Naive thymus-derived CD4-positive, alpha-beta T cell (primary cell): ENCODE data around the gene OTULIN. TPM values are rescaled to one million over a fixed set of nuclear protein-coding genes. Genes with fewer than 3 reads are reported as not detected.

ENCODE experiments used
- ATAC-seq: fragments of 150-1000 bp; cut with Tn5 transposase; 2 replicates; pipeline ENCODE4 v1.10.0; 2021; ENCODE audit warnings: mild to moderate bottlenecking, moderate library complexity
- CTCF ChIA-PET: fragments of 350-600 bp; sonication (Branson Sonifier 250); formaldehyde crosslinking; loops from one replicate; lab custom pipeline; 2021; ENCODE audit warnings: antibody characterized with exemption; lab: Charles Lee
- POLR2A ChIA-PET: fragments of 350-600 bp; sonication (Branson Sonifier 250); formaldehyde crosslinking; loops from one replicate; lab custom pipeline; 2021; ENCODE audit warnings: antibody characterized with exemption, inconsistent platforms; lab: Charles Lee
- DNase-seq, 9 donors: peaks; one replicate each; pipeline versions ENCODE4 v3.0.0 to v3.0.0-alpha.2; 2020 to 2022; ENCODE audit warnings: mixed read lengths in 1 of 9
- H3K27ac ChIP-seq: one replicate; pipeline ENCODE4 v1.7.0; 2013; ENCODE audit warnings: mild to moderate bottlenecking, low read depth, low read length, moderate library complexity
- H3K27me3 ChIP-seq, 2 donors: one replicate each; pipeline ENCODE4 v1.7.0; 2013; ENCODE audit warnings: low read length in 2 of 2, mild to moderate bottlenecking in 2 of 2, moderate library complexity in 2 of 2; ENCODE audit not compliant: control insufficient read depth in 2 of 2, insufficient read depth in 2 of 2
- H3K36me3 ChIP-seq, 3 experiments: 1 replicate in 2 of 3; 2 replicates in 1 of 3; pipeline ENCODE4 v1.7.0; 2013; ENCODE audit warnings: low read length in 3 of 3, mild to moderate bottlenecking in 3 of 3, moderate library complexity in 1 of 3; ENCODE audit not compliant: insufficient read depth in 3 of 3, control insufficient read depth in 2 of 3
- H3K4me1 ChIP-seq, 2 donors: one replicate each; pipeline ENCODE4 v1.7.0; 2013; ENCODE audit warnings: low read length in 2 of 2, mild to moderate bottlenecking in 2 of 2, moderate library complexity in 1 of 2; ENCODE audit not compliant: control insufficient read depth in 2 of 2, insufficient read depth in 2 of 2
- H3K4me3 ChIP-seq: 2 replicates; pipeline ENCODE4 v1.7.0; 2013; ENCODE audit warnings: mild to moderate bottlenecking, low read length
- H3K9me3 ChIP-seq, 3 experiments: 1 replicate in 2 of 3; 2 replicates in 1 of 3; pipeline ENCODE4 v1.7.0; 2013; ENCODE audit warnings: low read length in 3 of 3; ENCODE audit not compliant: control insufficient read depth in 2 of 3
- H3K27ac Mint-ChIP-seq, 9 donors: one replicate each; pipeline ENCODE4 v1.8.0; 2020 to 2022; ENCODE audit warnings: mixed read lengths in 9 of 9, mild to moderate bottlenecking in 8 of 9, moderate library complexity in 5 of 9, inconsistent platforms in 2 of 9
- H3K27me3 Mint-ChIP-seq, 5 donors: one replicate each; pipeline ENCODE4 v1.8.0; 2021 to 2022; ENCODE audit warnings: mixed read lengths in 5 of 5, mild to moderate bottlenecking in 1 of 5
- H3K36me3 Mint-ChIP-seq, 5 donors: one replicate each; pipeline ENCODE4 v1.8.0; 2020 to 2022; ENCODE audit warnings: mixed read lengths in 5 of 5, mild to moderate bottlenecking in 3 of 5, inconsistent platforms in 1 of 5
- H3K4me1 Mint-ChIP-seq, 7 donors: one replicate each; pipeline ENCODE4 v1.8.0; 2020 to 2022; ENCODE audit warnings: mixed read lengths in 7 of 7, mild to moderate bottlenecking in 3 of 7, inconsistent platforms in 1 of 7
- H3K4me3 Mint-ChIP-seq, 10 donors: one replicate each; pipeline ENCODE4 v1.8.0; 2020 to 2022; ENCODE audit warnings: mild to moderate bottlenecking in 10 of 10, mixed read lengths in 10 of 10, moderate library complexity in 6 of 10, inconsistent platforms in 2 of 10
- H3K9me3 Mint-ChIP-seq, 11 donors: one replicate each; pipeline ENCODE4 v1.8.0; 2020 to 2022; ENCODE audit warnings: mixed read lengths in 11 of 11, mild to moderate bottlenecking in 4 of 11, inconsistent platforms in 1 of 11, moderate library complexity in 1 of 11
- intact Hi-C, 2 donors: fragments of 100-400 bp; cut with micrococcal nuclease; formaldehyde crosslinking; loops; one replicate each; pipeline ENCODE4 v1.15.1; 2023
- polyA plus RNA-seq, 2 donors: library from polyadenylated mRNA; unstranded; fragments of 300-500 nt; fragmentation: Illumina TruSeq; gene quantifications; one replicate each; pipeline ENCODE4 v1.2.3, GENCODE V29; 2021
- total RNA-seq, 6 experiments: library from RNA in 5 of 6; stranded (reverse) in 5 of 6; gene quantifications; 1 replicate in 5 of 6; 2 replicates in 1 of 6; pipeline ENCODE4 v1.2.3 and lab custom pipeline; 2021 to 2026

The OTULIN gene
- total and polyA plus RNA-seq, 7 experiments from 2014 or later: 12.1 to 66.9 (median 57.1) TPM

DNA sequence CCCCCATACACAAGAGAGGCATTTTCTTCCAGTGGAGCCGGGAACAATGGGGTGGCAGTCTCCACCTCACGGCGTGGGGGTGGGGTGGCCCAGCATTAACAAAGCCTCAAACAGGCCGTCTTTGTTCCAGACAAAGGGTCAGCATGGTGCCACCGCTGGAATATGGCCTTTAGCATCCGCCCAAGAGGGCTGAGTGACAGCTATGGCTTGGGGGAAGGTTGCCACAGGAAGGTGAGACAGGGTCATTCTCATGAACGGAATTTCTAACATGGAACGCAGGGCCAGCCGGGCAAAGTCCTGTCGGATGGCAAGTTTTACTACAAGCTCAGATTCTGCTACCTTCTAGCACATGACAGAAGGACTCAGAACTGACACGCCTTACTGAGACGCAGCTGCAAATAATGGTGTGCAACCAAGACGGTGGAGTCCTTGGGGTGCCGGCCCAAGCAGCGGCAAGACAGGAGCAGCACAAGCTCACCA, 64.0 kb downstream of the OTULIN start:
- Histone ChIP-seq H3K9me3 (no peaks in the 10 kb centered on the region), H3K36me3 (peaks cover 0 to 51% (median 0%) of the 10 kb centered on the region in 3 experiments), H3K27ac (no peak overlapping the region), H3K4me1 (peaks cover 0 to 4% of the 10 kb centered on the region in 2 donors), H3K27me3 (no peaks in the 10 kb centered on the region), H3K4me3 (no peak overlapping the region)
- ChIA-PET POLR2A (interaction anchor here (1.1 kb wide), 1 partner anchor 271 kb away, joined by 3 read pairs; no protein-coding TSS in a partner anchor), CTCF (interaction anchor here (0.7 to 4.2 kb wide), 8 partner anchors 8 to 281 kb away, joined by 3 to 49 read pairs (median 5); no protein-coding TSS in a partner anchor)
- peak overlapping the region in 4 of 9 donors; percentile 25 to 79 (median 46) for H3K27ac Mint-ChIP-seq
- H3K27me3 Mint-ChIP-seq: no peaks in the 10 kb centered on the region
- ATAC-seq (no peak), DNase-seq (no peak)
- H3K9me3 Mint-ChIP-seq: no peaks in the 10 kb centered on the region
- no peak overlapping the region for H3K4me3 Mint-ChIP-seq
- H3K4me1 Mint-ChIP-seq: peaks cover 2 to 15% (median 11%) of the 10 kb centered on the region in 7 donors
- intact Hi-C loops: loop anchor here in 1 of 2 donors (5.0 kb wide), 1 partner anchor 84 kb away; no protein-coding TSS in a partner anchor
- H3K36me3 Mint-ChIP-seq: peaks cover 8 to 43% (median 9%) of the 10 kb centered on the region in 5 donors

GRCh38 chr5:14729448-14730385, 65.2 kb downstream of the OTULIN start:
- Mint-ChIP-seq H3K9me3 (no peaks in the 10 kb centered on the region), H3K4me3 (no peak overlapping the region), H3K36me3 (peaks cover 8 to 45% (median 11%) of the 10 kb centered on the region in 5 donors), H3K27me3 (no peaks in the 10 kb centered on the region), H3K27ac (peak overlapping the region in 8 of 9 donors; percentile 17 to 67 (median 42)), H3K4me1 (peaks cover 2 to 15% (median 11%) of the 10 kb centered on the region in 7 donors)
- ChIA-PET CTCF (interaction anchor here (0.9 to 4.2 kb wide), 3 partner anchors 14 to 45 kb away, joined by 7 to 20 read pairs (median 8); no protein-coding TSS in a partner anchor), POLR2A (interaction anchor here (0.6 kb wide), 1 partner anchor 138 kb away, joined by 3 read pairs; no protein-coding TSS in a partner anchor)
- H3K27ac ChIP-seq: no peak overlapping the region
- intact Hi-C loops: loop anchor here in 1 of 2 donors (5.0 kb wide), 1 partner anchor 83 kb away; no protein-coding TSS in a partner anchor
- H3K4me3 ChIP-seq: no peak overlapping the region
- H3K4me1 ChIP-seq: peaks cover 0 to 4% of the 10 kb centered on the region in 2 donors
- no peak for DNase-seq
- H3K36me3 ChIP-seq: peaks cover 0 to 62% (median 0%) of the 10 kb centered on the region in 3 experiments
- H3K9me3 ChIP-seq: no peaks in the 10 kb centered on the region
- no peaks in the 10 kb centered on the region for H3K27me3 ChIP-seq
- ATAC-seq: no peak

DNA sequence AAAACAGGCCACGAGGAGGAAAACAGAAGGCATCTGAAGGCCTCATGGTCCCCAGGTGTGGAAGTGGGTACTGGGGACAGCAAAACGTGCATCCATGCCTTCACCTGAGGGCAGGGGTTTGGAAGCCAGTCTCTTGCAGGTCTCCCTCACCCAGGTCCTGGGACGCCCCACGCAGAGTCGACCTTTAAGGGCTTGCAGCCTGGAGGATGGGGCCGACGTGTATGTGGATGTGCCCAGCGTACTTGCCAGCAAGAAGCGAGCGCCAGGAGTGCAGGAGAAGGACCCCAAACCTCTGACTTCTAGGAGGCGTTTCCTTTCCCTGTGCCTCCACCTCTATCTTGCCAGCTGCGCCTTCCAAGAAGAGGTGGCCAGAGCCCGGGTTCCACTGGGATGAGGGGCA, 65.9 kb downstream of the OTULIN start:
- H3K4me3 ChIP-seq: no peak overlapping the region
- peaks cover 0 to 56% (median 0%) of the 10 kb centered on the region in 3 experiments for H3K36me3 ChIP-seq
- ChIA-PET CTCF (interaction anchor here (1.8 kb wide), 1 partner anchor 46 kb away, joined by 7 read pairs; no protein-coding TSS in a partner anchor), POLR2A (no interaction called here)
- H3K27ac ChIP-seq: no peak overlapping the region
- peaks cover 0 to 4% of the 10 kb centered on the region in 2 donors for H3K4me1 ChIP-seq
- Mint-ChIP-seq H3K36me3 (peaks cover under 1 to 39% (median 6%) of the 10 kb centered on the region in 5 donors), H3K4me3 (no peak overlapping the region), H3K4me1 (peaks cover 2 to 15% (median 11%) of the 10 kb centered on the region in 7 donors), H3K9me3 (no peaks in the 10 kb centered on the region), H3K27ac (peak overlapping the region in 6 of 9 donors; percentile 17 to 82 (median 59)), H3K27me3 (no peaks in the 10 kb centered on the region)
- intact Hi-C loops: no loop called here
- H3K9me3 ChIP-seq: no peaks in the 10 kb centered on the region
- DNase-seq: no peak
- ATAC-seq: no peak
- no peaks in the 10 kb centered on the region for H3K27me3 ChIP-seq

- H3K27ac Mint-ChIP-seq: peak overlapping the region in 7 of 9 donors; percentile 10 to 84 (median 65)
- peaks cover 0 to 37% (median 5%) of the 10 kb centered on the region in 5 donors for H3K36me3 Mint-ChIP-seq
- POLR2A ChIA-PET: no interaction called here
- Histone ChIP-seq H3K4me1 (peaks cover 0 to 4% of the 10 kb centered on the region in 2 donors), H3K4me3 (no peak overlapping the region), H3K27ac (no peak overlapping the region), H3K9me3 (no peaks in the 10 kb centered on the region), H3K36me3 (peaks cover 0 to 58% (median 0%) of the 10 kb centered on the region in 3 experiments), H3K27me3 (no peaks in the 10 kb centered on the region)
- ATAC-seq (no peak), DNase-seq (no peak)
- no peak overlapping the region for H3K4me3 Mint-ChIP-seq
- no peaks in the 10 kb centered on the region for H3K27me3 Mint-ChIP-seq
- intact Hi-C loops: no loop called here
- H3K4me1 Mint-ChIP-seq: peaks cover 2 to 15% (median 10%) of the 10 kb centered on the region in 7 donors
- no peaks in the 10 kb centered on the region for H3K9me3 Mint-ChIP-seq
- CTCF ChIA-PET: interaction anchor here (1.8 kb wide), 1 partner anchor 46 kb away, joined by 7 read pairs; no protein-coding TSS in a partner anchor
Observed at GRCh38 chr5:14730881-14731280, 66.4 kb downstream of the OTULIN start.

GRCh38 chr5:14732991-14733390, 68.5 kb downstream of the OTULIN start:
- H3K9me3 Mint-ChIP-seq: no peaks in the 10 kb centered on the region
- Histone ChIP-seq H3K36me3 (peaks cover 0 to 66% (median 0%) of the 10 kb centered on the region in 3 experiments), H3K9me3 (no peaks in the 10 kb centered on the region), H3K4me3 (no peak overlapping the region), H3K4me1 (no peaks in the 10 kb centered on the region), H3K27ac (no peak overlapping the region), H3K27me3 (no peaks in the 10 kb centered on the region)
- intact Hi-C loops: no loop called here
- POLR2A ChIA-PET: interaction anchor here (1.2 kb wide), 1 partner anchor 26 kb away, joined by 3 read pairs; no protein-coding TSS in a partner anchor
- H3K4me3 Mint-ChIP-seq: no peak overlapping the region
- H3K4me1 Mint-ChIP-seq: peaks cover 0 to 6% (median 3%) of the 10 kb centered on the region in 7 donors
- peak overlapping the region in 7 of 9 donors; percentile 5 to 75 (median 53) for H3K27ac Mint-ChIP-seq
- CTCF ChIA-PET: interaction anchor here (0.8 to 1.1 kb wide), 2 partner anchors 49 to 270 kb away, joined by 3 read pairs; no protein-coding TSS in a partner anchor
- no peaks in the 10 kb centered on the region for H3K27me3 Mint-ChIP-seq
- no peak for ATAC-seq
- H3K36me3 Mint-ChIP-seq: peaks cover 3 to 41% (median 3%) of the 10 kb centered on the region in 5 donors
- DNase-seq: no peak

- ATAC-seq (no peak), DNase-seq (no peak)
- peaks cover 0 to 6% (median 3%) of the 10 kb centered on the region in 7 donors for H3K4me1 Mint-ChIP-seq
- ChIA-PET CTCF (no interaction called here), POLR2A (interaction anchor here (1.2 kb wide), 1 partner anchor 26 kb away, joined by 3 read pairs; no protein-coding TSS in a partner anchor)
- no peaks in the 10 kb centered on the region for H3K27me3 ChIP-seq
- H3K27ac Mint-ChIP-seq: peak overlapping the region in 7 of 9 donors; percentile 53 to 81 (median 69)
- H3K27ac ChIP-seq: no peak overlapping the region
- H3K36me3 Mint-ChIP-seq: peaks cover 3 to 48% (median 3%) of the 10 kb centered on the region in 5 donors
- no peak overlapping the region for H3K4me3 Mint-ChIP-seq
- no peaks in the 10 kb centered on the region for H3K9me3 ChIP-seq
- no peaks in the 10 kb centered on the region for H3K27me3 Mint-ChIP-seq
- peaks cover 0 to 69% (median 0%) of the 10 kb centered on the region in 3 experiments for H3K36me3 ChIP-seq
- no peaks in the 10 kb centered on the region for H3K4me1 ChIP-seq
- intact Hi-C loops: no loop called here
- H3K4me3 ChIP-seq: no peak overlapping the region
- no peaks in the 10 kb centered on the region for H3K9me3 Mint-ChIP-seq
Observed at GRCh38 chr5:14733661-14734060, 69.1 kb downstream of the OTULIN start.
